Hepatocyte (in vitro differentiated cells): Measurements from ENCODE around the gene FDXR. TPM values are rescaled to one million over a fixed set of nuclear protein-coding genes. Genes with fewer than 3 reads are reported as not detected.

Source experiments
- DNase-seq: peaks from one replicate; pipeline ENCODE4 v3.0.0-alpha.2; 2016; ENCODE audit warnings: low spot score
- H2AFZ ChIP-seq: fragments of 200-600 bp; sonication (generic); 2 replicates; pipeline ENCODE4 v1.6.0; 2016; ENCODE audit warnings: antibody characterized with exemption, mild to moderate bottlenecking
- H3K27ac ChIP-seq: fragments of 200-600 bp; sonication (generic); 2 replicates; pipeline ENCODE4 v1.5.1; 2016; ENCODE audit warnings: mild to moderate bottlenecking
- H3K27me3 ChIP-seq: fragments of 200-600 bp; sonication (generic); 2 replicates; pipeline ENCODE4 v1.6.1; 2016
- H3K36me3 ChIP-seq: fragments of 200-600 bp; sonication (generic); replicated peaks from 2 replicates; pipeline ENCODE4 v1.5.1; 2016; ENCODE audit warnings: low read depth; ENCODE audit not compliant: insufficient read depth
- H3K4me1 ChIP-seq: fragments of 200-600 bp; sonication (generic); 2 replicates; pipeline ENCODE4 v1.5.1; 2016; ENCODE audit warnings: mild to moderate bottlenecking, moderate library complexity; ENCODE audit not compliant: insufficient read depth
- H3K4me2 ChIP-seq: fragments of 200-600 bp; sonication (generic); 2 replicates; pipeline ENCODE4 v1.6.0; 2016
- H3K4me3 ChIP-seq: fragments of 200-600 bp; sonication (generic); 2 replicates; pipeline ENCODE4 v1.5.1; 2016; ENCODE audit warnings: mild to moderate bottlenecking
- H3K79me2 ChIP-seq: fragments of 200-600 bp; sonication (generic); 2 replicates; pipeline ENCODE4 v1.6.0; 2017; ENCODE audit warnings: mild to moderate bottlenecking
- H3K9me2 ChIP-seq: fragments of 200-600 bp; sonication (generic); replicated peaks from 2 replicates; pipeline ENCODE4 v1.6.0; 2017; ENCODE audit warnings: mild to moderate bottlenecking; ENCODE audit not compliant: insufficient read depth
- H3K9me3 ChIP-seq: fragments of 200-600 bp; sonication (generic); 2 replicates; pipeline ENCODE4 v1.5.1; 2016; ENCODE audit warnings: low read depth, mild to moderate bottlenecking
- H4K20me1 ChIP-seq: fragments of 200-600 bp; sonication (generic); 2 replicates; pipeline ENCODE4 v1.6.0; 2016; ENCODE audit warnings: mild to moderate bottlenecking; ENCODE audit not compliant: insufficient read depth, poor library complexity, severe bottlenecking
- CTCF ChIP-seq: fragments of 200-600 bp; sonication (generic); IDR thresholded peaks from 2 replicates; pipeline ENCODE4 v1.5.1; 2016; ENCODE audit warnings: antibody characterized with exemption, mild to moderate bottlenecking; ENCODE audit not compliant: poor library complexity
- EZH2 ChIP-seq: fragments of 200-600 bp; sonication (generic); IDR thresholded peaks from 2 replicates; pipeline ENCODE4 v1.6.1; 2016; ENCODE audit warnings: antibody characterized with exemption, mild to moderate bottlenecking, borderline replicate concordance
- EZH2phosphoT487 ChIP-seq: fragments of 200-600 bp; sonication (generic); IDR thresholded peaks from one replicate; pipeline ENCODE4 v1.6.1; 2018; ENCODE audit warnings: antibody characterized with exemption, mild to moderate bottlenecking, low read depth, moderate library complexity; ENCODE audit not compliant: unreplicated experiment, severe bottlenecking
- WGBS: methylation state at CpG from one replicate; pipeline ENCODE4 v1.1.6; 2016; ENCODE audit warnings: low lambda C conversion rate; ENCODE audit errors: missing lambda C conversion rate; 5-methylcytosine and 5-hydroxymethylcytosine counted together
- polyA plus RNA-seq: library from polyadenylated mRNA; unstranded; fragments of >200 nt; fragmentation: Nextera tagmentation; extraction: Ambion mirVana; gene quantifications from 2 replicates; pipeline ENCODE4 v1.2.1, GENCODE V29; 2016
- total RNA-seq: library from RNA; depleted of rRNA; stranded (reverse); fragments of >200 nt; gene quantifications from 2 replicates; pipeline ENCODE4 v1.2.3, GENCODE V29; 2014

FDXR gene
- total and polyA plus RNA-seq, 2 experiments from 2014 or later = 12.2 to 14.2 TPM

GRCh38 chr17:74822939-74823367 lies 49.8 kb downstream of the FDXR start:
- H3K36me3 ChIP-seq = no peaks in the 10 kb centered on the region
- H3K27ac ChIP-seq = no peak overlapping the region
- H3K4me1 ChIP-seq = no peaks in the 10 kb centered on the region
- no peaks in the 10 kb centered on the region for H3K79me2 ChIP-seq
- H3K9me2 ChIP-seq = no peaks in the 10 kb centered on the region
- no peak for DNase-seq
- H4K20me1 ChIP-seq = no peaks in the 10 kb centered on the region
- H3K4me2 ChIP-seq = no peak overlapping the region
- no peaks in the 10 kb centered on the region for H3K9me3 ChIP-seq
- WGBS = 95% methylated on average over 12 of the region's 12 CpGs
- no peak overlapping the region for H2AFZ ChIP-seq
- no peak overlapping the region for H3K4me3 ChIP-seq
- H3K27me3 ChIP-seq = no peaks in the 10 kb centered on the region
- no peak for TF ChIP-seq CTCF
- TF ChIP-seq EZH2phosphoT487 = no peak
- no peak for TF ChIP-seq EZH2

DNA sequence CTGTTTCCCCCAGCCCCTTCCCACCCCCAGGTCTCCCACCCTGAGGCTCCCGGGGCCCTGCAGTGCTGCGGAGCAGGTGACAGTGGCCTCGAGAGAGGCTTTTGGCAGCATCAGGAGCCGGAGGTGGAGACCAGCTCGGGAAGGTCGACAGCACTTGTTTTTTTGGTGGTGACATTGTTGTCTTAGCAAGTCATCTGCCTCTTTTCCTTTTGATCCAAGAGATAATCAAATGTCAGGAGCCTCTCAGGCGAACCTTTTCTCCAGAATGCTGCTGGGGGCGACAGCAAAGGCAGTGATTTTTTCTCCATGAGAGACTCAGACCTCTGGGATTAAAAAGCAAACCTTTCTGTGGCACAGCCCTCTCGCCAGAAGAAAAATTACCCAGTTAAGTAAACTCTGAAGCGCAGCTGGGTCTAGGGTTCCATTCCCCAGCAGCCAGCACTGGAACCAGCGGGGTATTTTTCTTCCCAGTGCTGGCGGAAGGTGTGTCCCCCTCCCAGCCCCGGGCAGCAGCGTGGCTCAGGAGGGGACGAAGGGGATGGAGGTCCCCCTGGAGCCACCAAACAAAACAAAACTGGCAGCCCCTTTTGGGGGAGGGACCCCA lies 50.4 kb downstream of the FDXR start:
- H4K20me1 ChIP-seq = no peaks in the 10 kb centered on the region
- TF ChIP-seq CTCF (no peak), EZH2 (no peak), EZH2phosphoT487 (no peak)
- WGBS = 83% methylated on average over 15 of the region's 15 CpGs

DNA sequence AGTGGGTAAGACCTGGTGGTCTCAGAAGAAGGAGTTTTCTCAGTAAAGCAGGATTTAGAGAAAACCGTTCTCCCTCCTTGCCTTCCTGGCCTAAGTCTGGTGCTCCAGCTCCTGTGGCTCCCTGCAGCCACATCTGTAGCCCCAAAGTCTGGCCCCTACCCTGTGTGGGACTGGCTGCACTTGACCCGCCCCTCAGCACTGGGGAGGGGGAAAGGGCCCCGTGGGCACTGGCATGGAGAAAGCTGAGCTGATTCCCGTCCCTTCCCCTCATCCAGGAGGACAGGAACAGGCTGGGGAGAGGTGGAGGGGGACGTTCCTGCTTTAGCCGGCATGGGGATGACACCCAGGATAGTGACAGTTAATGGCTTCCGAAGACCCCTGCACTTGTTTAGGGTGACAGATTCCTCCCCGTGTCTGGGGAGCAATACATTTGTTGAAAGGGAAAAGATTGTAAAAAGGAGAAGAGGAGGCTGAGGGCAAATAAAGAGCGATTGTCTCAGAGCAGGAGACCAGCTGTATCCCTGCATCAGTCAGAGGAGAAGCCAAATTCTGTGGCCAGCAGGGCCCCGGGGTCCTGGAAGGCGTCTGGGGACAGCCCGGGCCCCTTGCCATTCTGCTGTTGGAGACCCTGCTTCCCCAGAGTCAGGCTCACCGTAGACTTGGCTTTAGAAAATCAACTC lies 51.0 kb downstream of the FDXR start:
- 85% methylated on average over 13 of the region's 13 CpGs for WGBS
- TF ChIP-seq CTCF (no peak), EZH2 (no peak), EZH2phosphoT487 (no peak)
- H3K4me3 ChIP-seq = no peak overlapping the region
- no peaks in the 10 kb centered on the region for H3K27me3 ChIP-seq
- no peaks in the 10 kb centered on the region for H4K20me1 ChIP-seq
- no peaks in the 10 kb centered on the region for H3K79me2 ChIP-seq
- no peak overlapping the region for H3K27ac ChIP-seq
- H3K36me3 ChIP-seq = no peaks in the 10 kb centered on the region
- H3K9me2 ChIP-seq = no peaks in the 10 kb centered on the region
- no peaks in the 10 kb centered on the region for H3K9me3 ChIP-seq
- no peak for DNase-seq
- H2AFZ ChIP-seq = no peak overlapping the region
- H3K4me2 ChIP-seq = no peak overlapping the region
- no peaks in the 10 kb centered on the region for H3K4me1 ChIP-seq

More for the DNA sequence above, 50.4 kb downstream of the FDXR start:
- DNase-seq = no peak
- Histone ChIP-seq H3K4me1 (no peaks in the 10 kb centered on the region), H2AFZ (no peak overlapping the region), H3K79me2 (no peaks in the 10 kb centered on the region), H3K27me3 (no peaks in the 10 kb centered on the region), H3K36me3 (no peaks in the 10 kb centered on the region), H3K27ac (no peak overlapping the region), H3K9me3 (no peaks in the 10 kb centered on the region), H3K4me2 (no peak overlapping the region), H3K9me2 (no peaks in the 10 kb centered on the region), H3K4me3 (no peak overlapping the region)
